Measurements from ENCODE around the gene TXLNB.

Gene TXLNB

DNA sequence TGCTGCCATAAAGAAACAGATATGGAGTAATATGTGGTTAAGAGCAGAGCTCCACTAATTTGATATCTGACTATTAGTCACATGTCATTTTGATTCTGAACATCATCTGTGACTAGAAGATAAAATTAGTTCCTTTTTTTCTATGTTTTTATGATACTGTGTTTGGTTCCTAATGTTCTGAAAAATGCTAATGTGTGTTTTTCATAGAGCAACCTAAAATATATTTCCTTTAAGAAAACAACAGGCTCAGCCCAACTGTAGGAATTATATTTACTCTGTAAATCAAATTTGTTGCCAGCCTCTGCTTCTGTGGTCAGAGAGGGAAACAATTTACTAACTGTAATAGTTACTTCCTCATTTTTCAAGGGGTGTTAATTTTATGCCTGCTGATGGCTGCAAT, 33.3 kb upstream of the TXLNB start:
- Mint-ChIP-seq H3K4me1 (peaks cover 29% of the 10 kb centered on the region), H3K4me3 (no peak overlapping the region)
- no peak for DNase-seq

DNA sequence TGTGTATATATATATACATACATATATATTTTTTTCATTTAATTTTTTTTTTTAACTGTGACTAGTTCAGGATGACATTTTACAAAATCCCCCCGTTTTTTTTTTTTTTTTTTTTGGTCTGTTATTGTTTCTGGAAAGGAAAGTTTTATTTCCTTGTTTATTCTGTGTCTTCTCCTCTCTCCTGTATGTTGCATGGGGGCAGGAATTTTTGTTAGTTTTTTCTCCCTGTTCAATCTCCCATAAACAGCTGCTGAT, 32.4 kb upstream of the TXLNB start:
- H3K27me3 Mint-ChIP-seq, result no peaks in the 10 kb centered on the region
- H3K4me3 Mint-ChIP-seq, result no peak overlapping the region
- no peak for DNase-seq
- H3K4me1 Mint-ChIP-seq, result peaks cover 29% of the 10 kb centered on the region
- CTCF ChIA-PET, result interaction anchor here (1.0 to 2.4 kb wide), 6 partner anchors 32 to 105 kb away, joined by 3 to 8 read pairs (median 4); partner anchors contain the start of gene TXLNB
- H3K27ac Mint-ChIP-seq, result peak overlapping the region; percentile 98
- H3K9me3 Mint-ChIP-seq, result peaks cover 16% of the 10 kb centered on the region
- peaks cover 17% of the 10 kb centered on the region for H3K36me3 Mint-ChIP-seq

More for the DNA sequence above, 33.3 kb upstream of the TXLNB start:
- Mint-ChIP-seq H3K9me3 (peaks cover 16% of the 10 kb centered on the region), H3K27me3 (no peaks in the 10 kb centered on the region), H3K27ac (no peak overlapping the region), H3K36me3 (peaks cover 17% of the 10 kb centered on the region)
- CTCF ChIA-PET, result interaction anchor here (1.1 to 1.2 kb wide), 2 partner anchors 33 to 106 kb away, joined by 3 read pairs; partner anchors contain the start of gene TXLNB

DNA sequence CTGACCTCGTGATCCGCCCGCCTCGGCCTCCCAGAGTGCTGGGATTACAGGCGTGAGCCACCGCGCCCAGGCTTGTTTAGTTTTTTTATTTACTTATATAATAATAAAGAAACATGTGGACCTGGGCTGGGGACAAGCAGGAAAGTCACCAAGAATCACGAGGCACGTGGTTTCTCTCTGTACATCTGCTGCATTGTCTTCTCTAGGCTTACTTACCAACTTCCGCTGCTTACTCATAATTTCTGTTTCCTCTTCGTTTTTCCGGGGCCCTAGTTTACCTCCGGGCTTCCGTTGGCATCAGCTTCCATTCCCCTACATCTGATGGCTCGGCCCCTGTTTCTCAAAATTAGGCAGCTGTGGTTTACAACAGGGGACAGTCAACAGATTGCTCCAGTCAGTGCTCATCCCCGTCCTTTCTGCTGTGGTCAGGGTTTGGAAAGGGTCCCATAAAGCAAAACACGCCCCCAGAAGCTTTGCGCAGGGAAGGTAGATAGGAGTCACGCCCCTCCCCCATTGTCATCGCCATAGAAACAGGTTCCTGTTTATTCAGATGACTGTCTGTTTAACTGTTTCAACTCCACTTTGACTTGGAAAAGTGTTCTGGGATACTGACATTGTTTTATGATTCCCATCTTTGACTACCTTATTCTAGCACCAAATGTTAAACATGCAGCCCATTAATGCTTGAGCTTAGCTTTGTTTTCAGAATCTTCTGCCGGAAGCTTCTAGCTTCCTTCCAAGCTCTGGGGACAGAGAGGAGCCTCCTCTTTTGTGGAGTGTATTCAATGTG, 31.9 kb upstream of the TXLNB start:
- Mint-ChIP-seq H3K9me3 (peaks cover 16% of the 10 kb centered on the region), H3K4me3 (peak overlapping the region; percentile 72), H3K27ac (peak overlapping the region; percentile 98), H3K36me3 (peaks cover 17% of the 10 kb centered on the region), H3K4me1 (peaks cover 29% of the 10 kb centered on the region), H3K27me3 (no peaks in the 10 kb centered on the region)
- peak; percentile 87 for DNase-seq
- CTCF ChIA-PET, result interaction anchor here (1.0 to 2.4 kb wide), 6 partner anchors 32 to 104 kb away, joined by 3 to 8 read pairs (median 4); partner anchors contain the start of gene TXLNB

DNA sequence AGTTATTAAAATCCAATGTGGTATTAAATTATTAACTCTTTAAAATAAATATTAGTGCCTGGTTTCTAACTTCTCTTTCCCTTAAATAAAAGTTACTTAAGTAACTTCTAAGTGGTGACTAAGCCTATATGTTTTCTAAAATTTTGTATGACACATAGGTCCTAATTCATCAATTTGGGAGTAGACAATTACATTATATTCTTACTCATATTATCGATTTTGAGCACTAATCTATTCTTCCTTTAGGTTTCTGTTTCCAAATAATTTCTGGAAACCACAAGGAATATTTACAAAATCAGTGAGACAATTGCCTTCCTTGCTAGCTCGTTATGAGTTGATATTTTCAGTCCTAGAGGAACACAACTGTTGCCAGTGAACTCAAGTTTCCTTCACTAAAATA, 28.3 kb upstream of the TXLNB start:
- Mint-ChIP-seq H3K4me3 (no peak overlapping the region), H3K27me3 (no peaks in the 10 kb centered on the region), H3K4me1 (peaks cover 25% of the 10 kb centered on the region), H3K9me3 (peaks cover 15% of the 10 kb centered on the region), H3K36me3 (peaks cover 16% of the 10 kb centered on the region), H3K27ac (no peak overlapping the region)
- CTCF ChIA-PET, result interaction anchor here (0.6 to 1.8 kb wide), 2 partner anchors 9 to 16 kb away, joined by 3 to 5 read pairs; no protein-coding TSS in a partner anchor
- no peak for DNase-seq

DNA sequence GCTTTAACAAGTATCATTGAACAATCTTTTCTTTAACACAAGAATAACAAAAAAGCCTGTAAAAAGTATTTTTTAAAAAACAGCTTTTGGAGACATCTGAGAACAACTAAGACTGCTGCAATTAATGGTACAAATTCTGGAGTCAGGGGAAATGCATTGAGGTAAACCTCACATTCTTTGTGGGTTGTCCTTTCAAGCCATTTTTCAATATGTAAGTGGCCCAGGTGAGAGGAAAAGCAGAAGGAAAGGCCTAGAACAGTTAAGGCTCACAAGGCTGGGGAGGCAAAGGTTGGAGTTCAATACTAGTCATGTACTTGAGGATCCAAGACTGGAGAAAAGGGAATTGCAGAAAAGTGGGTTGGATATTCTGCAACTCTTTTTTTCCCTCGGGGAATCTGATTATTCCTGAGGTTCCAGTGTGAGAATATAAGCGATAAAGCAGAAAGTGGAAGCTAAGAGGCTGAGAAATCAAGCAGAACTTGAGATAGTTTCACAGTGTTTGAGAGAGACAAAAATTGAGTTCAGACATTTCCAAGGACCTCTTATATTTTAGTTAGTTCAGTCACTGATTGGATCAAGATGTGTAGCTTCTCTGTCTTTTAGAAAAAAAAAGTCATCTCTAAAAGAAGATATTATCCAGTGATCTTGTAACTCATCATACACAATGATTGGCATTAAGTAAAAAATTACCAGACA, 25.0 kb upstream of the TXLNB start:
- no peak for DNase-seq
- Mint-ChIP-seq H3K36me3 (peaks cover 2% of the 10 kb centered on the region), H3K9me3 (peaks cover 4% of the 10 kb centered on the region), H3K4me1 (peaks cover 5% of the 10 kb centered on the region), H3K27me3 (no peaks in the 10 kb centered on the region), H3K27ac (no peak overlapping the region), H3K4me3 (no peak overlapping the region)
- CTCF ChIA-PET, result interaction anchor here (0.6 kb wide), 1 partner anchor 168 kb away, joined by 3 read pairs; no protein-coding TSS in a partner anchor

- no peaks in the 10 kb centered on the region for H3K27me3 Mint-ChIP-seq
- peaks cover 2% of the 10 kb centered on the region for H3K36me3 Mint-ChIP-seq
- no peak overlapping the region for H3K4me3 Mint-ChIP-seq
- H3K9me3 Mint-ChIP-seq, result peaks cover 4% of the 10 kb centered on the region
- no peak overlapping the region for H3K27ac Mint-ChIP-seq
- CTCF ChIA-PET, result interaction anchor here (1.7 kb wide), 1 partner anchor 95 kb away, joined by 4 read pairs; no protein-coding TSS in a partner anchor
- H3K4me1 Mint-ChIP-seq, result peaks cover 6% of the 10 kb centered on the region
- no peak for DNase-seq
Measured at GRCh38 chr6:139313784-139314545, 22.2 kb upstream of the TXLNB start.

- Mint-ChIP-seq H3K4me3 (no peak overlapping the region), H3K9me3 (peaks cover 2% of the 10 kb centered on the region), H3K27ac (no peak overlapping the region), H3K36me3 (no peaks in the 10 kb centered on the region), H3K27me3 (no peaks in the 10 kb centered on the region), H3K4me1 (peaks cover 6% of the 10 kb centered on the region)
- no peak for DNase-seq
- CTCF ChIA-PET, result interaction anchor here (1.7 kb wide), 1 partner anchor 94 kb away, joined by 4 read pairs; no protein-coding TSS in a partner anchor
Measured at GRCh38 chr6:139313229-139313628, 21.4 kb upstream of the TXLNB start.

GRCh38 chr6:139311831-139312230, 20.0 kb upstream of the TXLNB start:
- Mint-ChIP-seq H3K27ac (no peak overlapping the region), H3K4me1 (peaks cover 6% of the 10 kb centered on the region), H3K9me3 (no peaks in the 10 kb centered on the region), H3K4me3 (no peak overlapping the region), H3K36me3 (no peaks in the 10 kb centered on the region), H3K27me3 (no peaks in the 10 kb centered on the region)
- CTCF ChIA-PET, result no interaction called here
- no peak for DNase-seq

GRCh38 chr6:139308936-139309603, 17.3 kb upstream of the TXLNB start:
- CTCF ChIA-PET, result no interaction called here
- Mint-ChIP-seq H3K4me1 (peaks cover 3% of the 10 kb centered on the region), H3K27me3 (no peaks in the 10 kb centered on the region), H3K9me3 (no peaks in the 10 kb centered on the region), H3K27ac (no peak overlapping the region), H3K36me3 (no peaks in the 10 kb centered on the region), H3K4me3 (no peak overlapping the region)
- no peak for DNase-seq

- no peaks in the 10 kb centered on the region for H3K9me3 Mint-ChIP-seq
- no peaks in the 10 kb centered on the region for H3K27me3 Mint-ChIP-seq
- no peak overlapping the region for H3K4me3 Mint-ChIP-seq
- CTCF ChIA-PET, result no interaction called here
- H3K36me3 Mint-ChIP-seq, result no peaks in the 10 kb centered on the region
- DNase-seq, result no peak
- H3K4me1 Mint-ChIP-seq, result peaks cover 3% of the 10 kb centered on the region
- H3K27ac Mint-ChIP-seq, result no peak overlapping the region
Measured at GRCh38 chr6:139308286-139308916, 16.6 kb upstream of the TXLNB start.

- DNase-seq, result no peak
- Mint-ChIP-seq H3K36me3 (no peaks in the 10 kb centered on the region), H3K27me3 (no peaks in the 10 kb centered on the region), H3K4me1 (peaks cover 2% of the 10 kb centered on the region), H3K4me3 (no peak overlapping the region), H3K27ac (no peak overlapping the region), H3K9me3 (no peaks in the 10 kb centered on the region)
- CTCF ChIA-PET, result no interaction called here
Measured at GRCh38 chr6:139306291-139306981, 14.6 kb upstream of the TXLNB start.

GRCh38 chr6:139303185-139303584, 11.4 kb upstream of the TXLNB start:
- Mint-ChIP-seq H3K9me3 (no peaks in the 10 kb centered on the region), H3K27me3 (no peaks in the 10 kb centered on the region), H3K27ac (no peak overlapping the region), H3K4me3 (no peak overlapping the region), H3K36me3 (no peaks in the 10 kb centered on the region), H3K4me1 (no peaks in the 10 kb centered on the region)
- CTCF ChIA-PET, result no interaction called here
- DNase-seq, result no peak

- no peak overlapping the region for H3K4me3 Mint-ChIP-seq
- no peaks in the 10 kb centered on the region for H3K27me3 Mint-ChIP-seq
- peaks cover 15% of the 10 kb centered on the region for H3K4me1 Mint-ChIP-seq
- CTCF ChIA-PET, result interaction anchor here (1.3 kb wide), 1 partner anchor 77 kb away, joined by 3 read pairs; no protein-coding TSS in a partner anchor
- peaks cover 6% of the 10 kb centered on the region for H3K36me3 Mint-ChIP-seq
- H3K9me3 Mint-ChIP-seq, result peaks cover 5% of the 10 kb centered on the region
- no peak for DNase-seq
- no peak overlapping the region for H3K27ac Mint-ChIP-seq
Measured at GRCh38 chr6:139297921-139298320, 6.1 kb upstream of the TXLNB start.

All from activated naive CD4-positive, alpha-beta T cell treated with anti-CD3 and anti-CD28 coated beads, Interleukin-2, amount 10 ng/mL, durations not matched to agents 7 days and 5 days (primary cell).